NCI-H460 (cell line): ENCODE results near the gene PHF19. TPM values are rescaled to one million over a fixed set of nuclear protein-coding genes. Genes with fewer than 3 reads are reported as not detected.

Experiments used
- DNase-seq: peaks from one replicate; pipeline ENCODE4 v3.0.0-alpha.2; 2016; ENCODE audit warnings: low read depth; ENCODE audit errors: extremely low read depth
- total RNA-seq: library from RNA; depleted of rRNA; stranded (reverse); fragments of >200 nt; shearing (Covaris generic); gene quantifications from 2 replicates; pipeline ENCODE4 v1.2.3, GENCODE V29; 2014; rRNA removed

The PHF19 gene
- total RNA-seq, 1 experiment from 2014 or later, result 66.4 TPM

DNA sequence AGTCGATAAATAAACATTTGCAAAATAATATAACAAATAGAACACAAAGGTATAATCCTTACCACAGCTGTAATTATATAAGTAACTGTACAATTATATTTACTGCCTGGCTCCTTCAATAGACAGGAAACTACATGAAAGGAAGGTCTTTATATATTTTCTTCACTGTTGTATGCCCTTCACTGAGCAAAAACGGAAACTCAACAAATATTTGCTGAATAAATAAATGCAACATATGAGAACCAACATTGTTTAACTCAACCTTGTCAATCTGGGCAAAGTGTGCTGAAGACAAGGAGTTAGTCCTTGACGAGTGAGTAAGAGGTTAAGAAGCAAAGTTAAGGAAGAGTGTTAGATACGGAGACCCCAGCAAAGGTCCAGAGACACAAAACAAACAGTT, 56.9 kb downstream of the PHF19 start:
- DNase-seq, result no peak

DNA sequence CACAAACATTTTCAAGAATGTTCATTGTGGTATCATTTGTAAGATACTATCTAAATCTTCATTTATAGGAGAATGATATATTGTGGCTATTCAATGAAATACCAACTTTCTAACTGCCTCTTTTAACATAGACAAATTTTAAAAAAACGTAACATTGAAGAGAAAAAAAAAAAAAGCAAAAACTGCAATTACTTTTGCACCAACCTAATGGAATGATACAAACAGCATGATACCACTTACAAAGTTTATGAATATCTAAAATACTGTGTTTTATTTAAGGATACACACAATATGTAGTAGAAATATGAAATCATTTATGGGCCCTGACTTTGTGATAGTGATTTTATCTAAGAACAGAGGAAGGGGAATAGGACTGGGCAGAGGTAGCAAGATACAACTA, 58.4 kb downstream of the PHF19 start:
- DNase-seq, result no peak

DNA sequence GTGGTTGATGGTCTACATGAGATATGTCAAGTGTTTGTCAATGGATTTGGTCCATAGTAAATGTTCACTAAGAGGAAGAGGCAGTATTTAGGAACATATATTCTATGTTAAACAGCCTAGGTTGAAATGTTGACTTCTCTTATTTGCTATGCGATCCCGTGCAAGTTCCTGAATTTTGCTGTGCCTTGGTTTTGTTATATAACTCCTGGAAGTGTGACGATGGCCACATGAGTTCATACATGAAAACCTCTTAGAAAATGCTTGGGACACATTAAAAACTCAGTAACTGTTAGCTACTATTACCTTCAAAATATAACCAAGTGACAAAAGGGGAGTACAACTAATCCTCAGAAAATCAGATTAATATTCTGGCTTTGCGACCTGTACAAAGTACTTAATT, 61.9 kb downstream of the PHF19 start:
- DNase-seq, result no peak

DNA sequence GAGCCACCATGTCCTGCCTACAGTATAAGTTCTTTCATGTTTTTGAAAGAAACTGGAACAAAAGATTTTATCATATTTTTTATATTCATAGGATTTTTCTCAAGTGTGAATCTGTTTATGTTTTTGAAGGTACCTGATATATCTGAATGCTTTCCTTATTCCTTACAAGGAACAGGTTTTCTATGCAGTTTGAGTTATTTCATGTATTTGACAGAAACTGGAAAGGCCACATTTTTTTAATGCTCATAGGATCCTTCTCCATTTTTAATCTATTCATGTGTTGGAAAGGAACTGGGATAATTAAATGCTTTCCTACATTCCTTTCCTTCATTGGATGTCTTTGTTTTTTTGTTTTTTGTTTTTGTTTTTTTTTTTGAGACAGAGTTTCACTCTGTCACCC, 68.1 kb downstream of the PHF19 start:
- no peak for DNase-seq

DNA sequence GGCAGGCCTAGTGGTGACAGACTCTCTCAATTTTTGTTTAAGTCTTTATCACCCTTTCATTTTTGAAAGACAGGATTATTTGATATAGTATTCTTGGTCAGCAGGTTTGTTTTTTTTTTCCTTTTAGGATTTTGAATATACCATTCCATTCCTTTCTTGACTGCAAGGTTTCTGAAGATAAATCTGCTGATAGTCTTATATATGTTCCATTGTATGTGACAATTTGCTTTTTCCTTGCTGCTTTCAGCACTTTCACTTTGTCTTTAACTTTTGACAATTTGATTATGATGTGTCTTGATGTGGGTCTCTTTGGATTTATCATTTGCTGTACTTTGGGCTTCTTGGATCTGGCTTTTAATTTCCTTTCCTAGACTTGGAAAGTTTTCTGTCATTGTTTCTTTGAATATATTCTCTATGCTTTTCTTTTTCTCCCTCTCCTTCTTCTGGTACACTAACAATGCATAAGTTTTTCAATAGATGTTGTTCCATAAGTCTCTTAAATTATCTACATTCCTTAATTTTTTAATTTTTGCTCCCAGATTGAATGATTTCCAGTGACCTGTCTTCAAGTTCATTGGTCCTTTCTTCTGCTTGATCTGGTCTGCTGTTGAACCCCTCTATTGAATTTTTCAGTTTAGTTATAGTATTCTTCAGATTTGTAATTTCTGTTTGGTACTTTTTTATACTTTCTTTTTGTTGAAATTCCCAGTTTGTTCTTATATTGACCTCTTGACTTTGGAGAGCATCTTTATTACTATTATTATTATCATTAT, 69.2 kb downstream of the PHF19 start:
- no peak for DNase-seq

Other genes with a start within 250 kb of the PHF19 start
- gene MEGF9, start 162.7 kb downstream of the PHF19 start, total RNA-seq, result 11.9 and 12.3 TPM in 2 replicates
- gene FBXW2, start 83.8 kb downstream of the PHF19 start, total RNA-seq, result 34.4 and 40.2 TPM in 2 replicates
- 30.9 and 36.9 TPM in 2 replicates for gene PSMD5, start 34.3 kb downstream of the PHF19 start, total RNA-seq
- gene TRAF1, start 49.6 kb upstream of the PHF19 start, total RNA-seq, result 0.87 and 1.5 TPM in 2 replicates
- gene C5, start 173.1 kb upstream of the PHF19 start, total RNA-seq, result 0.55 and 0.94 TPM in 2 replicates
- 14.1 and 18.7 TPM in 2 replicates for gene CNTRL, start 197.8 kb upstream of the PHF19 start, total RNA-seq